ENCODE data around the gene TUBB4B. TPM values are rescaled to one million over a fixed set of nuclear protein-coding genes. Genes with fewer than 3 reads are reported as not detected.

TUBB4B gene
- total and polyA plus RNA-seq, 8 donors, result 69.4 to 292 (median 153) TPM

- Histone ChIP-seq H3K9me3 (no peaks in the 10 kb centered on the region), H3K27ac (peak overlapping the region; percentile 88 to 95 (median 95)), H3K4me1 (peaks cover 63 to 99% (median 92%) of the 10 kb centered on the region in 4 donors), H3K27me3 (peaks cover 0 to 47% (median 0%) of the 10 kb centered on the region in 3 donors), H3K4me3 (peak overlapping the region in 1 of 4 donors; percentile 66), H3K36me3 (peaks cover 27 to 50% (median 49%) of the 10 kb centered on the region in 4 donors)
- WGBS, 5 donors, result 66 to 77% (median 71%) methylated on average over 23 to 24 of the region's 24 CpGs
- peak in 1 of 2 donors; percentile 15 for DNase-seq
- intact Hi-C loops (cut with DNase I; ENCODE audit: low total_unique reads), result no loop called here
- TF ChIP-seq, protein P1, sequence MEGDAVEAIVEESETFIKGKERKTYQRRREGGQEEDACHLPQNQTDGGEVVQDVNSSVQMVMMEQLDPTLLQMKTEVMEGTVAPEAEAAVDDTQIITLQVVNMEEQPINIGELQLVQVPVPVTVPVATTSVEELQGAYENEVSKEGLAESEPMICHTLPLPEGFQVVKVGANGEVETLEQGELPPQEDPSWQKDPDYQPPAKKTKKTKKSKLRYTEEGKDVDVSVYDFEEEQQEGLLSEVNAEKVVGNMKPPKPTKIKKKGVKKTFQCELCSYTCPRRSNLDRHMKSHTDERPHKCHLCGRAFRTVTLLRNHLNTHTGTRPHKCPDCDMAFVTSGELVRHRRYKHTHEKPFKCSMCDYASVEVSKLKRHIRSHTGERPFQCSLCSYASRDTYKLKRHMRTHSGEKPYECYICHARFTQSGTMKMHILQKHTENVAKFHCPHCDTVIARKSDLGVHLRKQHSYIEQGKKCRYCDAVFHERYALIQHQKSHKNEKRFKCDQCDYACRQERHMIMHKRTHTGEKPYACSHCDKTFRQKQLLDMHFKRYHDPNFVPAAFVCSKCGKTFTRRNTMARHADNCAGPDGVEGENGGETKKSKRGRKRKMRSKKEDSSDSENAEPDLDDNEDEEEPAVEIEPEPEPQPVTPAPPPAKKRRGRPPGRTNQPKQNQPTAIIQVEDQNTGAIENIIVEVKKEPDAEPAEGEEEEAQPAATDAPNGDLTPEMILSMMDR (IDR thresholded peaks at IDR 0.05), result no peak
- TF ChIP-seq EP300 (IDR thresholded peaks at IDR 0.05) (no peak), POLR2A (IDR thresholded peaks at IDR 0.05) (no peak), POLR2AphosphoS5 (IDR thresholded peaks at IDR 0.05) (no peak)
Observed at GRCh38 chr9:137275588-137276472, 34.7 kb downstream of the TUBB4B start.

GRCh38 chr9:137276473-137277328 lies 35.6 kb downstream of the TUBB4B start:
- 25 to 39% (median 30%) methylated on average over 14 to 30 of the region's 30 CpGs for WGBS, 5 donors
- intact Hi-C loops (cut with DNase I; ENCODE audit: low total_unique reads), result no loop called here
- TF ChIP-seq POLR2AphosphoS5 (IDR thresholded peaks at IDR 0.05) (peak in 1 of 3 donors; percentile 42), POLR2A (IDR thresholded peaks at IDR 0.05) (no peak), EP300 (IDR thresholded peaks at IDR 0.05) (no peak)
- TF ChIP-seq, protein P1 (IDR thresholded peaks at IDR 0.05), result no peak
- no peaks in the 10 kb centered on the region for H3K9me3 ChIP-seq
- DNase-seq, result peak; percentile 89 to 94
- H3K27me3 ChIP-seq, result peaks cover 0 to 56% (median 0%) of the 10 kb centered on the region in 3 donors
- H3K4me1 ChIP-seq, result peaks cover 67 to 99% (median 92%) of the 10 kb centered on the region in 4 donors
- peak overlapping the region; percentile 88 to 95 (median 95) for H3K27ac ChIP-seq
- peak overlapping the region; percentile 47 to 66 (median 56) for H3K4me3 ChIP-seq
- H3K36me3 ChIP-seq, result peaks cover 27 to 50% (median 47%) of the 10 kb centered on the region in 4 donors

DNA sequence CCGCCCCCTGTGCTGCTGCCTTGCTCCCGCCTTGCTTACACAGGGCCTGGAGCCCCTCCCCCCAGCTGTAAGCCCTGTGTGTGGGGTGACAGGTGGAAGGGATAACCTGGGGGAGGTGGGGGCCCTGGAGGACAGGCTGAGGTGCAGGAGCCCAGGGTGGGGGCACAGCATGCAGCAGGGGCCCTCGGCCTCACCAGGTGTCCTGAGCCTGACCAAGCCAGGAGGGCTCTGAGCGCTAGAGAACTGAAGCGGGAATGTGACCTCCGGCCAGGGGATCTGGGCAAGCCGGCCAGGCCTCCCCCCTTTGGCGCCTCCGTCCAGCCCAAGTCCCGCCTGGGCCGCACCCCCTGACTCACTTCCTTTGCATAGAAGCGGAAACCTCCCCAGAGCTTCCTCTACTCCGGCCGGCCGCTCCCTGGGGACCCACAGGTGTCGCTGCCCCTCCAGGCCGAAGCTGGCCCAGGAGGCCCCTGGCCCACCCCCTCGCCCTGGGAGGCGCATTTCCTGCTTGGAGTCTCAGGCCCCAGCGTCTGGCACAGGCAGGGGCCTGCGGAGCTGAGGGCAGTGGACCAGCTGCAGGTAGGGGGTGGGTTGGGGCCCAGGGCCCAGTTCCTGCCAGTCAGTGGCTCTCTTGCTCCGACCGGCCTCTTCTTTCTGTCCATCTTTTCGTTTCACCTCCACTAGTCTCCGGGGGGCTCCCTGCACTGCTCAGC lies 36.4 kb downstream of the TUBB4B start, which contains the start of gene TOR4A:
TSS of gene TOR4A (plus strand) at position 398 of the 713 bp plus-strand sequence. CDS start 964 bp downstream, outside the sequence.
- intact Hi-C loops (cut with DNase I; ENCODE audit: low total_unique reads), result no loop called here
- 3 to 17% (median 5%) methylated on average over 10 to 25 of the region's 25 CpGs for WGBS, 5 donors
- no peaks in the 10 kb centered on the region for H3K9me3 ChIP-seq
- peaks cover 19 to 50% (median 43%) of the 10 kb centered on the region in 4 donors for H3K36me3 ChIP-seq
- peak; percentile 92 to 95 for DNase-seq
- H3K27me3 ChIP-seq, result peaks cover 0 to 58% (median 0%) of the 10 kb centered on the region in 3 donors
- H3K4me3 ChIP-seq, result peak within 1 kb of the TSS; percentile 47 to 66 (median 56)
- peak within 1 kb of the TSS; percentile 88 to 95 (median 95) for H3K27ac ChIP-seq
- peak in 1 of 4 donors; percentile 11 for TF ChIP-seq POLR2A (IDR thresholded peaks at IDR 0.05)
- TF ChIP-seq, protein P1 (IDR thresholded peaks at IDR 0.05), result peak in 2 of 7 experiments; percentile 13 to 48
- no peak for TF ChIP-seq EP300 (IDR thresholded peaks at IDR 0.05)
- peak in 2 of 3 donors; percentile 82 to 85 for TF ChIP-seq POLR2AphosphoS5 (IDR thresholded peaks at IDR 0.05)
- H3K4me1 ChIP-seq, result peaks cover 67 to 98% (median 86%) of the 10 kb centered on the region in 4 donors

All from stomach (tissue), 9 donors.